Thyroid gland (tissue), 4 donors: ENCODE data around the gene SH3RF3.

Experiments
- POLR2A ChIP-seq, 2 donors: fragments of 450-650 bp; IDR thresholded peaks; one replicate each; pipeline ENCODE4 v1.6.1; 2017; ENCODE audit warnings: antibody characterized with exemption in 2 of 2, mild to moderate bottlenecking in 2 of 2, moderate library complexity in 1 of 2
- TF ChIP-seq, protein P1 (sequence below), 6 experiments: fragments of 200-600 bp in 3 of 6; fragments of 450-650 bp in 3 of 6; sonication (generic) in 3 of 6; IDR thresholded peaks; one replicate each; pipeline ENCODE4 v1.5.1; 2016 to 2019; ENCODE audit warnings: antibody characterized with exemption in 6 of 6, mild to moderate bottlenecking in 2 of 6, inconsistent platforms in 1 of 6, moderate library complexity in 1 of 6

DNA sequence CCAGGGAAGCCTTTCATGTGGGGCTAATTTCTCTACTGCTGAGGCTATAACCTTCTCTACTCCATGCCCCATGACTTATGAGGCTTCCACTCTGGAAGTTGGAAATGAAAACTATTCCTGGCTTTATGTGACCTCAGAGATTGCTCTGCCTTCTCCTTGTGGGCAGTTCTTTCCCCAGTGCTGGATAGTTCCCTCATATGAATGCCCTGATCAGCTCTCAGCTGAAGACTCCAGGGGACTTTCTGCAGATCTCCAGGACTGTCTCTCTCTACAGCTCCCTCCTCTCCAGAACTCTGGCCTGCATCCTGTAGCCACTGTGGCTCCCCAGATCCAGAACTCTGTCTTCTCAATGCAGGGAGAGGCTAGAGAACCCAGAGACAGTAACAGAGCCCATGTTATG, 249.7 kb downstream of the SH3RF3 start:
- no peak for TF ChIP-seq POLR2A (IDR thresholded peaks at IDR 0.05)
- TF ChIP-seq, protein P1, sequence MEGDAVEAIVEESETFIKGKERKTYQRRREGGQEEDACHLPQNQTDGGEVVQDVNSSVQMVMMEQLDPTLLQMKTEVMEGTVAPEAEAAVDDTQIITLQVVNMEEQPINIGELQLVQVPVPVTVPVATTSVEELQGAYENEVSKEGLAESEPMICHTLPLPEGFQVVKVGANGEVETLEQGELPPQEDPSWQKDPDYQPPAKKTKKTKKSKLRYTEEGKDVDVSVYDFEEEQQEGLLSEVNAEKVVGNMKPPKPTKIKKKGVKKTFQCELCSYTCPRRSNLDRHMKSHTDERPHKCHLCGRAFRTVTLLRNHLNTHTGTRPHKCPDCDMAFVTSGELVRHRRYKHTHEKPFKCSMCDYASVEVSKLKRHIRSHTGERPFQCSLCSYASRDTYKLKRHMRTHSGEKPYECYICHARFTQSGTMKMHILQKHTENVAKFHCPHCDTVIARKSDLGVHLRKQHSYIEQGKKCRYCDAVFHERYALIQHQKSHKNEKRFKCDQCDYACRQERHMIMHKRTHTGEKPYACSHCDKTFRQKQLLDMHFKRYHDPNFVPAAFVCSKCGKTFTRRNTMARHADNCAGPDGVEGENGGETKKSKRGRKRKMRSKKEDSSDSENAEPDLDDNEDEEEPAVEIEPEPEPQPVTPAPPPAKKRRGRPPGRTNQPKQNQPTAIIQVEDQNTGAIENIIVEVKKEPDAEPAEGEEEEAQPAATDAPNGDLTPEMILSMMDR (IDR thresholded peaks at IDR 0.05): no peak
